ENCODE results near the gene GPR132. TPM values are rescaled to one million over a fixed set of nuclear protein-coding genes. Genes with fewer than 3 reads are reported as not detected.

GPR132 gene
- total and polyA plus RNA-seq, 2 of the 8 experiments (the other 6 are each of a cell fraction or from before 2014, with no cell fraction given), result 0.11 TPM; not detected in 1

- Histone ChIP-seq H4K8ac (ENCODE audit: extremely low read depth, insufficient read depth, low read length) (no peak overlapping the region), H3K79me1 (ENCODE audit: low read depth, low read length) (no peaks in the 10 kb centered on the region), H3K14ac (ENCODE audit: insufficient read length) (no peak overlapping the region), H2AK5ac (ENCODE audit: low read depth, low read length) (no peak overlapping the region), H3K36me3 (ENCODE audit: control insufficient read depth in 2 of 4, insufficient read depth in 4 of 4, low read length in 3 of 4) (no peaks in the 10 kb centered on the region), H4K20me1 (replicated peaks in 1 of 2; ENCODE audit: control insufficient read depth in 1 of 2, insufficient read depth in 2 of 2, low read length in 2 of 2) (no peaks in the 10 kb centered on the region), H3K9ac (replicated peaks in 1 of 4; ENCODE audit: extremely low read depth in 1 of 4, low read depth in 3 of 4, low read length in 3 of 4) (no peak overlapping the region), H3K27ac (ENCODE audit: low read depth, low read length) (no peak overlapping the region), H3K23ac (ENCODE audit: insufficient read length) (no peak overlapping the region), H2BK5ac (ENCODE audit: low read depth, low read length) (no peak overlapping the region), H3K4me3 (ENCODE audit: extremely low read depth in 1 of 4, insufficient read depth in 2 of 4, low read depth in 3 of 4, low read length in 4 of 4) (no peak overlapping the region), H3K4ac (replicated peaks; ENCODE audit: insufficient read length, low read depth, low read length) (no peak overlapping the region), H2BK15ac (ENCODE audit: low read length) (no peak overlapping the region), H3K27me3 (replicated peaks in 1 of 4; ENCODE audit: control insufficient read depth in 3 of 4, extremely low read depth in 1 of 4, insufficient read depth in 3 of 4, low read length in 3 of 4) (no peaks in the 10 kb centered on the region), H4K5ac (ENCODE audit: insufficient read length, low read depth, low read length) (no peak overlapping the region), H4K91ac (replicated peaks; ENCODE audit: insufficient read length, low read length) (no peak overlapping the region), H2AFZ (ENCODE audit: low read length) (no peak overlapping the region), H3K4me1 (replicated peaks in 1 of 4; ENCODE audit: control insufficient read depth in 3 of 4, insufficient read depth in 4 of 4, low read length in 3 of 4) (peaks cover 0 to 5% (median under 1%) of the 10 kb centered on the region in 4 experiments; a peak in 6 of 7 replicates), H3K79me2 (ENCODE audit: control insufficient read depth in 1 of 2, insufficient read depth in 2 of 2, low read length in 2 of 2) (no peaks in the 10 kb centered on the region), H3K56ac (replicated peaks; ENCODE audit: insufficient read length, low read depth, low read length) (no peak overlapping the region), H3K18ac (ENCODE audit: extremely low read depth, low read length) (no peak overlapping the region), H2BK12ac (ENCODE audit: low read depth, low read length) (no peak overlapping the region), H2BK20ac (ENCODE audit: low read length) (no peak overlapping the region), H3K9me3 (ENCODE audit: insufficient read depth in 2 of 2, low read depth in 1 of 2, low read length in 1 of 2) (no peaks in the 10 kb centered on the region), H3K4me2 (ENCODE audit: insufficient read depth in 1 of 2, low read depth in 2 of 2, low read length in 2 of 2) (no peak overlapping the region), H2BK120ac (replicated peaks; ENCODE audit: low read depth, low read length) (no peak overlapping the region), H3K23me2 (ENCODE audit: low read depth, low read length) (no peaks in the 10 kb centered on the region)
- CTCF ChIA-PET (ENCODE audit: partially characterized antibody), result interaction anchor here (2.3 kb wide), 1 partner anchor 24 kb away, joined by 11 read pairs; no protein-coding TSS in a partner anchor
- no peak for DNase-seq (ENCODE audit: low read depth in 1 of 2, low spot score in 2 of 2)
- POLR2A ChIA-PET (ENCODE audit: partially characterized antibody), result no interaction called here
- TF ChIP-seq SP2 (IDR thresholded peaks at IDR 0.05; ENCODE audit: low read length) (no peak), MAX (IDR thresholded peaks at IDR 0.05) (no peak), PHF8 (conservative IDR thresholded peaks at IDR 0.05; ENCODE audit: low read depth, low read length) (no peak), CREB1 (IDR thresholded peaks at IDR 0.05) (no peak), RAD21 (IDR thresholded peaks at IDR 0.05 in 1 of 2, conservative IDR thresholded peaks at IDR 0.05 in 1 of 2; ENCODE audit: low read depth in 2 of 2, low read length in 2 of 2) (no peak)
- TF ChIP-seq, protein P1, sequence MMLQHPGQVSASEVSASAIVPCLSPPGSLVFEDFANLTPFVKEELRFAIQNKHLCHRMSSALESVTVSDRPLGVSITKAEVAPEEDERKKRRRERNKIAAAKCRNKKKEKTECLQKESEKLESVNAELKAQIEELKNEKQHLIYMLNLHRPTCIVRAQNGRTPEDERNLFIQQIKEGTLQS (IDR thresholded peaks at IDR 0.05; ENCODE audit: insufficient read depth, low read depth, low read length), result no peak
- 80% methylated on average over 10 of the region's 10 CpGs; no CpG with 5 or more reads in 1 of the 2 experiments for WGBS, 2 experiments (ENCODE audit: extremely low coverage in 1 of 2, insufficient coverage in 1 of 2, insufficient read length in 1 of 2, insufficient replicate concordance in 2 of 2, low coverage in 1 of 2, low lambda C conversion rate in 2 of 2, missing lambda C conversion rate in 1 of 2)
- no peak for FAIRE-seq
These were observed 4.3 kb upstream of the GPR132 start for GRCh38 chr14:105069522-105069870.

Data from H1 (cell line).